Astrocyte (in vitro differentiated cells and primary cell): ENCODE results near the gene SUN3. TPM values are rescaled to one million over a fixed set of nuclear protein-coding genes. Genes with fewer than 3 reads are reported as not detected.

Experiments used
- DNase-seq: peaks from one replicate; pipeline ENCODE4 v3.0.0-alpha.2; 2010; ENCODE audit warnings: low read depth
- FAIRE-seq: peaks from 2 replicates; lab custom pipeline; 2011; peaks lifted over from hg19 to GRCh38; lab: Jason Lieb, UNC
- H2AFZ ChIP-seq: 2 replicates; pipeline ENCODE4 v1.6.0; 2012; ENCODE audit warnings: low read depth, low read length, inconsistent platforms
- H3K27ac ChIP-seq: 2 replicates; pipeline ENCODE4 v1.5.1; 2011; ENCODE audit warnings: low read depth, low read length, inconsistent platforms
- H3K27me3 ChIP-seq: 2 replicates; pipeline ENCODE4 v1.6.0; 2011; ENCODE audit warnings: low read length, inconsistent platforms; ENCODE audit not compliant: insufficient read depth
- H3K36me3 ChIP-seq: 2 replicates; pipeline ENCODE4 v1.5.1; 2011; ENCODE audit warnings: low read length, inconsistent platforms; ENCODE audit not compliant: insufficient read depth
- H3K4me1 ChIP-seq: 2 replicates; pipeline ENCODE4 v1.5.1; 2011; ENCODE audit warnings: low read length, inconsistent platforms; ENCODE audit not compliant: insufficient read depth
- H3K4me2 ChIP-seq: 2 replicates; pipeline ENCODE4 v1.6.0; 2012; ENCODE audit warnings: low read length, inconsistent platforms
- H3K4me3 ChIP-seq: 2 replicates; pipeline ENCODE4 v1.5.1; 2011; ENCODE audit warnings: low read depth, mild to moderate bottlenecking, low read length, inconsistent platforms; ENCODE audit not compliant: insufficient read depth
- H3K79me2 ChIP-seq: 2 replicates; pipeline ENCODE4 v1.6.0; 2012; ENCODE audit warnings: mild to moderate bottlenecking, low read length, inconsistent platforms; ENCODE audit not compliant: insufficient read depth
- H3K9ac ChIP-seq: 2 replicates; pipeline ENCODE4 v1.6.0; 2012; ENCODE audit warnings: mild to moderate bottlenecking, low read length, inconsistent platforms
- H3K9me3 ChIP-seq: 2 replicates; pipeline ENCODE4 v1.5.1; 2012; ENCODE audit warnings: low read depth, mild to moderate bottlenecking, low read length, inconsistent platforms; ENCODE audit not compliant: insufficient read depth
- H4K20me1 ChIP-seq: 2 replicates; pipeline ENCODE4 v1.6.0; 2012; ENCODE audit warnings: low read length, inconsistent platforms; ENCODE audit not compliant: insufficient read depth
- H3K27ac Mint-ChIP-seq: one replicate; pipeline ENCODE4 v1.8.0; 2021; ENCODE audit warnings: mild to moderate bottlenecking, mixed read lengths; ENCODE audit not compliant: unreplicated experiment
- H3K27me3 Mint-ChIP-seq: one replicate; pipeline ENCODE4 v1.8.0; 2021; ENCODE audit warnings: low read depth, mixed read lengths; ENCODE audit not compliant: unreplicated experiment
- H3K36me3 Mint-ChIP-seq: one replicate; pipeline ENCODE4 v1.8.0; 2021; ENCODE audit warnings: low read depth, mixed read lengths; ENCODE audit not compliant: unreplicated experiment
- H3K4me1 Mint-ChIP-seq: one replicate; pipeline ENCODE4 v1.8.0; 2021; ENCODE audit warnings: low read depth, mixed read lengths; ENCODE audit not compliant: unreplicated experiment
- H3K4me3 Mint-ChIP-seq: one replicate; pipeline ENCODE4 v1.8.0; 2021; ENCODE audit warnings: mild to moderate bottlenecking, moderate library complexity, mixed read lengths; ENCODE audit not compliant: unreplicated experiment
- H3K9me3 Mint-ChIP-seq: one replicate; pipeline ENCODE4 v1.8.0; 2021; ENCODE audit warnings: mild to moderate bottlenecking, mixed read lengths; ENCODE audit not compliant: unreplicated experiment
- EZH2 ChIP-seq: IDR thresholded peaks from 2 replicates; pipeline ENCODE4 v1.6.1; 2012; ENCODE audit warnings: mild to moderate bottlenecking, low read length, inconsistent platforms; ENCODE audit not compliant: insufficient read depth
- total RNA-seq: library from RNA; stranded (reverse); gene quantifications from 2 replicates; pipeline ENCODE4 v1.2.1, GENCODE V29; 2021
- TF ChIP-seq, protein P1 (sequence below): IDR thresholded peaks from 2 replicates; pipeline ENCODE4 v1.5.1; 2011; ENCODE audit warnings: low read depth, mild to moderate bottlenecking, inconsistent platforms, low read length, moderate library complexity; ENCODE audit not compliant: insufficient read depth

The SUN3 gene
- total RNA-seq, 1 donor from 2014 or later, result not detected

DNA sequence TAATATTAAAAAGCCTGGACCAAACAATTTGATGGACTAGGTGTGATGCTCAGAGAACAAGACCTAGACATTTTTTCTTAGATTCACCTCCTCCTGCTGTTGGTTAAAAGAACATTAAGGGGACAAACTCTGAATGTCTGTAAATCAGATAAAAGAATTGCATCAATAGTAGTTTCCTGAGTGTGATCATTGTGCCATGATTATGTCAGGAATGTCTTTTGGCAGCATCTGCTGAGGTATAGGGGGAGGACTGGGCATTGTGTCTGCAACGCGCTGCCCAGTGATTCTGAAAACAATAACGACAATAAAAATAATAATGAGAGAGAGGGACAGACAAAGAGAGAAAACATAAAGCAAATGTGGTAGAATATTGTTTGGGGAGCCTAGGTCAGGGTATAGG lies 13.3 kb upstream of the SUN3 start:
- TF ChIP-seq, protein P1, sequence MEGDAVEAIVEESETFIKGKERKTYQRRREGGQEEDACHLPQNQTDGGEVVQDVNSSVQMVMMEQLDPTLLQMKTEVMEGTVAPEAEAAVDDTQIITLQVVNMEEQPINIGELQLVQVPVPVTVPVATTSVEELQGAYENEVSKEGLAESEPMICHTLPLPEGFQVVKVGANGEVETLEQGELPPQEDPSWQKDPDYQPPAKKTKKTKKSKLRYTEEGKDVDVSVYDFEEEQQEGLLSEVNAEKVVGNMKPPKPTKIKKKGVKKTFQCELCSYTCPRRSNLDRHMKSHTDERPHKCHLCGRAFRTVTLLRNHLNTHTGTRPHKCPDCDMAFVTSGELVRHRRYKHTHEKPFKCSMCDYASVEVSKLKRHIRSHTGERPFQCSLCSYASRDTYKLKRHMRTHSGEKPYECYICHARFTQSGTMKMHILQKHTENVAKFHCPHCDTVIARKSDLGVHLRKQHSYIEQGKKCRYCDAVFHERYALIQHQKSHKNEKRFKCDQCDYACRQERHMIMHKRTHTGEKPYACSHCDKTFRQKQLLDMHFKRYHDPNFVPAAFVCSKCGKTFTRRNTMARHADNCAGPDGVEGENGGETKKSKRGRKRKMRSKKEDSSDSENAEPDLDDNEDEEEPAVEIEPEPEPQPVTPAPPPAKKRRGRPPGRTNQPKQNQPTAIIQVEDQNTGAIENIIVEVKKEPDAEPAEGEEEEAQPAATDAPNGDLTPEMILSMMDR, result no peak
- TF ChIP-seq EZH2, result no peak
- Mint-ChIP-seq H3K27me3 (peaks cover 14% of the 10 kb centered on the region), H3K27ac (no peak overlapping the region), H3K4me1 (peaks cover 22% of the 10 kb centered on the region), H3K4me3 (no peak overlapping the region), H3K36me3 (no peaks in the 10 kb centered on the region), H3K9me3 (no peaks in the 10 kb centered on the region)
- DNase-seq (peak; percentile 29), FAIRE-seq (peak; percentile 60)
- Histone ChIP-seq H3K4me2 (peak overlapping the region; percentile 70), H3K4me1 (peaks cover 15% of the 10 kb centered on the region), H3K27ac (peak overlapping the region; percentile 66), H3K27me3 (peaks cover 2% of the 10 kb centered on the region), H2AFZ (no peak overlapping the region), H3K36me3 (no peaks in the 10 kb centered on the region), H3K79me2 (no peaks in the 10 kb centered on the region), H3K9me3 (no peaks in the 10 kb centered on the region), H3K9ac (peak overlapping the region; percentile 47), H4K20me1 (no peaks in the 10 kb centered on the region), H3K4me3 (no peak overlapping the region)

DNA sequence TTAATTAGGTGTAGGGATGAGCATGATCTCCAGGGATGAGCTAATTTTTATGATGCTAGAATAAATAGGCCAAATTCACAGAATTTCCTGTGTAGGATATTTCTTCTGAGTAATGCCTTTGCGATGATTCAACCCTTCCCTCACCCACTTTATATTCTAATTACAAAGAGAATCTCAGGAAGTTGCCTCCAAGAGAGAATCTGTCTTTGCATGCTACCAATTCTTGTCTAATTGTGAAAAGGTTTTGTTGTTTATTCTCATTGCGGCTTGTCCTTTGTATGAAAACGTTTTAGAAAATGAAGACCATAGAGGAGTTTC lies 12.7 kb upstream of the SUN3 start:
- no peak overlapping the region for H3K4me3 Mint-ChIP-seq
- H3K27me3 ChIP-seq, result peaks cover 7% of the 10 kb centered on the region
- H3K27me3 Mint-ChIP-seq, result peaks cover 20% of the 10 kb centered on the region
- FAIRE-seq (peak; percentile 72), DNase-seq (peak; percentile 61)
- TF ChIP-seq, protein P1, result no peak
- no peak for TF ChIP-seq EZH2
- H3K9ac ChIP-seq, result peak overlapping the region; percentile 47
- peak overlapping the region; percentile 70 for H3K4me2 ChIP-seq
- H3K79me2 ChIP-seq, result no peaks in the 10 kb centered on the region
- no peaks in the 10 kb centered on the region for H3K36me3 ChIP-seq
- H3K4me1 ChIP-seq, result peaks cover 15% of the 10 kb centered on the region
- no peaks in the 10 kb centered on the region for H3K9me3 Mint-ChIP-seq
- H3K4me3 ChIP-seq, result no peak overlapping the region
- H3K27ac Mint-ChIP-seq, result peak overlapping the region; percentile 60
- H3K36me3 Mint-ChIP-seq, result no peaks in the 10 kb centered on the region
- peaks cover 19% of the 10 kb centered on the region for H3K4me1 Mint-ChIP-seq
- no peaks in the 10 kb centered on the region for H4K20me1 ChIP-seq
- H2AFZ ChIP-seq, result no peak overlapping the region
- H3K9me3 ChIP-seq, result no peaks in the 10 kb centered on the region
- H3K27ac ChIP-seq, result peak overlapping the region; percentile 66

DNA sequence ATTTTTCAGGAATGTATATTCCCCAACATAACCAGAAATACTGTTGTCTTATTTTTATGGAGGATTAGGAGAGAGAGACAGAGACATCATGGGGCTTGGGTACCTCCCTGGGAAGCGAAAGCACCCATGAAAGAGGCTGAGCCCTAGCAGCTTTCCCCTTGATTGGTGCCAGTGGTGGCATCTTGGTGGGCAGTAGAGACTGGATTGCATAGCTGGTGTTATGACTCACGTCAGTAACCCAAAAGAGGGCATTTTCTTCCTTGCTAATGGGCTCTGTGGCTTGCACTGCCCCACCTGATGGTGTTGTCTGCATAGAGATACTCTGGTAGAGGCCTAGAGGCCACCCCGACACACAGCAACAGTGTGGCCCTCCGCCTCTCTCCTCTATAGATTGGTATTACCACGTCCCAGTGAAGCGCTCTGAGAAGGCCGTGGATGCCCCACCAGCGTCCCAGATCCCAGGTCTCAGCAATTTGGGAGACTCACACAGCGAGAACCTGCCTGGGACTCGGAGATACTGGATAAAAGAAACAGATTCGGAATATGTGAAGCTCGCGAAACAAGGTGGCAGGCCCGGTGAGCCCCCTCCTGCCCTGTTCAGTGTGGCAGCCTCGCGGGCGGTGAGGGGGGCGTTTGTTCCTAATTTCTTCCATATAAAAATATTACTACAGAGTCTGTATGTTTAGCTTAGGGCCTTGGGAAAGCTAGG lies 12.2 kb upstream of the SUN3 start:
- Histone ChIP-seq H3K27ac (peak overlapping the region; percentile 45), H3K79me2 (no peaks in the 10 kb centered on the region), H3K27me3 (peaks cover 12% of the 10 kb centered on the region), H3K9me3 (no peaks in the 10 kb centered on the region), H2AFZ (no peak overlapping the region), H3K4me3 (no peak overlapping the region), H3K4me1 (peaks cover 16% of the 10 kb centered on the region), H3K9ac (no peak overlapping the region), H4K20me1 (no peaks in the 10 kb centered on the region), H3K36me3 (no peaks in the 10 kb centered on the region), H3K4me2 (peak overlapping the region; percentile 70)
- no peaks in the 10 kb centered on the region for H3K9me3 Mint-ChIP-seq
- FAIRE-seq, result no peak
- TF ChIP-seq, protein P1, result no peak
- TF ChIP-seq EZH2, result no peak
- H3K36me3 Mint-ChIP-seq, result no peaks in the 10 kb centered on the region
- no peak overlapping the region for H3K4me3 Mint-ChIP-seq
- peaks cover 19% of the 10 kb centered on the region for H3K4me1 Mint-ChIP-seq
- peaks cover 25% of the 10 kb centered on the region for H3K27me3 Mint-ChIP-seq
- no peak for DNase-seq
- H3K27ac Mint-ChIP-seq, result no peak overlapping the region
